ENCODE data around the gene SLC25A14.
"Not testable (repeated sequence)": the region's sequence is repeated elsewhere in the genome, so short reads cannot be mapped to it uniquely, and the experiment has no call there.

SLC25A14 gene

DNA sequence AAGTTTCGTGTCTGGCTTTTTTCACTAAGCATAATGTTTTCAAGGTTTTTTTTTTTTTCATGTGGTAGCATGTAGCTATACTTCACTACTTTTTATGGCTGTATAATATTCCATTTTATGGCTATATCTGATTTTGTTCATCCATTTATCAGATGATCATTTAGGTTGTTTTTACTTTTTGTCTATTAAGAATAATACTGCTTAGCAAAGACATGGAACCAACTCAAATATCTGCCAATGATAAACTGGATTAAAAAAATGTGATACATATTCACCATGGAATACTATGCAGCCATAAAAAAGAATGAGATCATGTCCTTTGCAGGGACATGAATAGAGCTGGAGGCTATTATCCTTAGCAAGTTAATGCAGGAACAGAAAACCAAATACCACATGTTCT, 38.3 kb upstream of the SLC25A14 start:
- Histone ChIP-seq H3F3A (ENCODE audit: insufficient read depth, low read length) (no peaks in the 10 kb centered on the region), H3K4me2 (ENCODE audit: low read length) (no peak overlapping the region), H3K9me2 (ENCODE audit: low read depth, low read length) (no peaks in the 10 kb centered on the region), H3K9ac (ENCODE audit: low read length) (no peak overlapping the region), H3K27ac (ENCODE audit: low read depth, low read length, poor library complexity, severe bottlenecking) (no peak overlapping the region), H3K27me3 (ENCODE audit: insufficient read depth, low read length) (no peaks in the 10 kb centered on the region), H3K4me3 (ENCODE audit: low read depth, low read length, poor library complexity, severe bottlenecking) (no peak overlapping the region), H4K20me1 (ENCODE audit: insufficient read depth, low read length) (no peaks in the 10 kb centered on the region), H2AFZ (ENCODE audit: low read length) (no peak overlapping the region), H3K4me1 (ENCODE audit: insufficient read depth, low read length, severe bottlenecking) (no peaks in the 10 kb centered on the region), H3K36me3 (ENCODE audit: insufficient read depth, low read length) (no peaks in the 10 kb centered on the region), H3K79me2 (ENCODE audit: insufficient read depth, low read length) (no peaks in the 10 kb centered on the region), H3K9me3 (ENCODE audit: low read length) (no peaks in the 10 kb centered on the region)
- TF ChIP-seq, protein P1, sequence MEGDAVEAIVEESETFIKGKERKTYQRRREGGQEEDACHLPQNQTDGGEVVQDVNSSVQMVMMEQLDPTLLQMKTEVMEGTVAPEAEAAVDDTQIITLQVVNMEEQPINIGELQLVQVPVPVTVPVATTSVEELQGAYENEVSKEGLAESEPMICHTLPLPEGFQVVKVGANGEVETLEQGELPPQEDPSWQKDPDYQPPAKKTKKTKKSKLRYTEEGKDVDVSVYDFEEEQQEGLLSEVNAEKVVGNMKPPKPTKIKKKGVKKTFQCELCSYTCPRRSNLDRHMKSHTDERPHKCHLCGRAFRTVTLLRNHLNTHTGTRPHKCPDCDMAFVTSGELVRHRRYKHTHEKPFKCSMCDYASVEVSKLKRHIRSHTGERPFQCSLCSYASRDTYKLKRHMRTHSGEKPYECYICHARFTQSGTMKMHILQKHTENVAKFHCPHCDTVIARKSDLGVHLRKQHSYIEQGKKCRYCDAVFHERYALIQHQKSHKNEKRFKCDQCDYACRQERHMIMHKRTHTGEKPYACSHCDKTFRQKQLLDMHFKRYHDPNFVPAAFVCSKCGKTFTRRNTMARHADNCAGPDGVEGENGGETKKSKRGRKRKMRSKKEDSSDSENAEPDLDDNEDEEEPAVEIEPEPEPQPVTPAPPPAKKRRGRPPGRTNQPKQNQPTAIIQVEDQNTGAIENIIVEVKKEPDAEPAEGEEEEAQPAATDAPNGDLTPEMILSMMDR (IDR thresholded peaks at IDR 0.05; ENCODE audit: low read length) = no peak
- no peak for TF ChIP-seq EZH2 (IDR thresholded peaks at IDR 0.05; ENCODE audit: borderline replicate concordance, low read length)

DNA sequence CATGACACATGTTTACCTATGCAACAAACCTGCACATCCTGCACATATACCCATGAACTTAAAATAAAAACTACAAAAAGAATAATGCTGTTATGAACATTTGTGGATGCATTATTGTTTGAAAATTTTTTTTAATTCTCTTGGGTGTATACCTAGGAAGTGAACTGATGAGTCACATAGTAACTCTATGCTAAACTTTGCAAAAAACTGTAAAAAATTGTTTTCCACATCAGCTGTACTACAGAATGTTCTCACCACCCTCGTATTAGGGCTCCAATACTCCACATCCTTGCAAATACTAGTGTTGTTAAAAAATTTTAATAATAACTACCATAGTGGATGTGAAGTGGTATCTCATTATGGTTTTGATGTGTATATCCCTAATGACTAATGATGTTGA, 37.7 kb upstream of the SLC25A14 start:
- H4K20me1 ChIP-seq (ENCODE audit: insufficient read depth, low read length) = no peaks in the 10 kb centered on the region
- no peak overlapping the region for H3K27ac ChIP-seq (ENCODE audit: low read depth, low read length, poor library complexity, severe bottlenecking)
- H3K9me2 ChIP-seq (ENCODE audit: low read depth, low read length) = no peaks in the 10 kb centered on the region
- TF ChIP-seq EZH2 (IDR thresholded peaks at IDR 0.05; ENCODE audit: borderline replicate concordance, low read length) = no peak
- TF ChIP-seq, protein P1 (IDR thresholded peaks at IDR 0.05; ENCODE audit: low read length) = no peak
- no peaks in the 10 kb centered on the region for H3K27me3 ChIP-seq (ENCODE audit: insufficient read depth, low read length)
- H2AFZ ChIP-seq (ENCODE audit: low read length) = no peak overlapping the region
- no peak overlapping the region for H3K9ac ChIP-seq (ENCODE audit: low read length)
- no peaks in the 10 kb centered on the region for H3K36me3 ChIP-seq (ENCODE audit: insufficient read depth, low read length)
- H3K4me3 ChIP-seq (ENCODE audit: low read depth, low read length, poor library complexity, severe bottlenecking) = no peak overlapping the region
- H3F3A ChIP-seq (ENCODE audit: insufficient read depth, low read length) = no peaks in the 10 kb centered on the region
- no peaks in the 10 kb centered on the region for H3K4me1 ChIP-seq (ENCODE audit: insufficient read depth, low read length, severe bottlenecking)
- no peaks in the 10 kb centered on the region for H3K79me2 ChIP-seq (ENCODE audit: insufficient read depth, low read length)
- no peaks in the 10 kb centered on the region for H3K9me3 ChIP-seq (ENCODE audit: low read length)
- H3K4me2 ChIP-seq (ENCODE audit: low read length) = no peak overlapping the region

DNA sequence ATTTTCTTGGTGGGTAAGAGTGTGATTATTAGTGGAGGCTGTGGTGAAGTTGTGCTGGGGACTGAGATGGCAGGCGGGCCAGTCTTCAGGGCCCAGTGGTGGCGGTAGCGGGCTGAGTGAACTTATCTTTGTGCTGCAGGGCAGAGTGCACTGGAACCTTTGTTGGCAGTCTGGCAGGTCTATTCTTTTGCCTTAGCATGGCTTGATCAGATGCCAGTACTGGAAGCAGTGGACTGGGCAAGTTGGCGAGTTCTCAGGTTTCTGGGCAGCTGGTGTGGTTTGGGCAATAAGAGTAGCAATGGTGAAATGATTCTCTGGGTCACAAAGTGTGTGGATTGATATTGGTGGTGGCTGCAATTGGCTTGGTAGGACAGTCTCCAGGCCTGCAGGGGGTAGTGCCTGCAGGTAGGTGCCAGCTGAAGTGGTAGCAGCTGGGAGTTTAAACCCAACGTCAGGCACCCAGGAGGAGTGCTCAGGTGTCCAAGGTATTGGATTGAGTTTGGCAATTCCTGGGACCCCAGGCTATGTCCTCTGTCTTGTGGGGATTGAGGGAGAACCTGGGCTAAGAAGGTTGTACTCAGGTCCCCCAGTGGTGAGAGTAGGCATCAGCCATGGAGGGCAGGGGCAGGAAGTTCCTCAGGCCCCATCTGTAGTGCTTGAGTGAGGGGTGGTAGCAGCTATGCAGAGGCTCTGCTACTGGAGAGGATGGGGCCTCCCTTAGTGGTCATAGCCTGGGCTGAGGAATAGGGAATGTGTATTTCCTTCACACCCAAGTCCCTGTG, 34.9 kb upstream of the SLC25A14 start:
- Histone ChIP-seq H3K9me3 (ENCODE audit: low read length) (no peaks in the 10 kb centered on the region), H3K4me1 (ENCODE audit: insufficient read depth, low read length, severe bottlenecking) (no peaks in the 10 kb centered on the region), H2AFZ (ENCODE audit: low read length) (no peak overlapping the region), H4K20me1 (ENCODE audit: insufficient read depth, low read length) (no peaks in the 10 kb centered on the region), H3K4me3 (ENCODE audit: low read depth, low read length, poor library complexity, severe bottlenecking) (no peak overlapping the region), H3K27me3 (ENCODE audit: insufficient read depth, low read length) (no peaks in the 10 kb centered on the region), H3F3A (ENCODE audit: insufficient read depth, low read length) (no peaks in the 10 kb centered on the region), H3K27ac (ENCODE audit: low read depth, low read length, poor library complexity, severe bottlenecking) (no peak overlapping the region), H3K79me2 (ENCODE audit: insufficient read depth, low read length) (no peaks in the 10 kb centered on the region), H3K9ac (ENCODE audit: low read length) (no peak overlapping the region), H3K36me3 (ENCODE audit: insufficient read depth, low read length) (no peaks in the 10 kb centered on the region), H3K9me2 (ENCODE audit: low read depth, low read length) (no peaks in the 10 kb centered on the region), H3K4me2 (ENCODE audit: low read length) (no peak overlapping the region)
- TF ChIP-seq, protein P1 (IDR thresholded peaks at IDR 0.05; ENCODE audit: low read length) = no peak
- no peak for TF ChIP-seq EZH2 (IDR thresholded peaks at IDR 0.05; ENCODE audit: borderline replicate concordance, low read length)

DNA sequence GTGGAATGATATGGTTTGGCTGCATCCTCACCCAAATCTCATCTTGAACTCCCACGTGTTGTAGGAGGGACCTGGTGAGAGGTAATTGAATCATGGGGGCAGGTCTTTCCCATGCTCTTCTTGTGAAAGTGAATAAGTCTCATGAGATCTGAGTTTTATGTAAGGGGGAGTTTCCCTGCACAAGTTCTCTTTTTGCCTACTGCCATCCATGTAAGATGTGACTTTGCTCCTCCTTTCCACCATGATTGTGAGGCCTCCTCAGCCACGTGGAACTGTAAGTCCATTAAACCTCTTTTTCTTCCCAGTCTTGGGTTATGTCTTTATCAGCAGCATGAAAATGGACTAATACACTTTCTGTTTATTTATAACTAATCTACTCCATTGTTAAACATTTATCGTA, 19.8 kb upstream of the SLC25A14 start:
- H3F3A ChIP-seq (ENCODE audit: insufficient read depth, low read length); H3K4me2 ChIP-seq (ENCODE audit: low read length); H3K9ac ChIP-seq (ENCODE audit: low read length); H3K9me2 ChIP-seq (ENCODE audit: low read depth, low read length); H3K9me3 ChIP-seq (ENCODE audit: low read length); H2AFZ ChIP-seq (ENCODE audit: low read length); H3K27me3 ChIP-seq (ENCODE audit: insufficient read depth, low read length); H3K79me2 ChIP-seq (ENCODE audit: insufficient read depth, low read length); H3K36me3 ChIP-seq (ENCODE audit: insufficient read depth, low read length); H3K4me3 ChIP-seq (ENCODE audit: low read depth, low read length, poor library complexity, severe bottlenecking); H3K4me1 ChIP-seq (ENCODE audit: insufficient read depth, low read length, severe bottlenecking); H4K20me1 ChIP-seq (ENCODE audit: insufficient read depth, low read length); H3K27ac ChIP-seq (ENCODE audit: low read depth, low read length, poor library complexity, severe bottlenecking): not testable (repeated sequence)
